ENCODE data around the gene PFKP.
A peak's percentile ranks its signal among the peaks of the same experiment; 100 is the strongest.

PFKP gene

DNA sequence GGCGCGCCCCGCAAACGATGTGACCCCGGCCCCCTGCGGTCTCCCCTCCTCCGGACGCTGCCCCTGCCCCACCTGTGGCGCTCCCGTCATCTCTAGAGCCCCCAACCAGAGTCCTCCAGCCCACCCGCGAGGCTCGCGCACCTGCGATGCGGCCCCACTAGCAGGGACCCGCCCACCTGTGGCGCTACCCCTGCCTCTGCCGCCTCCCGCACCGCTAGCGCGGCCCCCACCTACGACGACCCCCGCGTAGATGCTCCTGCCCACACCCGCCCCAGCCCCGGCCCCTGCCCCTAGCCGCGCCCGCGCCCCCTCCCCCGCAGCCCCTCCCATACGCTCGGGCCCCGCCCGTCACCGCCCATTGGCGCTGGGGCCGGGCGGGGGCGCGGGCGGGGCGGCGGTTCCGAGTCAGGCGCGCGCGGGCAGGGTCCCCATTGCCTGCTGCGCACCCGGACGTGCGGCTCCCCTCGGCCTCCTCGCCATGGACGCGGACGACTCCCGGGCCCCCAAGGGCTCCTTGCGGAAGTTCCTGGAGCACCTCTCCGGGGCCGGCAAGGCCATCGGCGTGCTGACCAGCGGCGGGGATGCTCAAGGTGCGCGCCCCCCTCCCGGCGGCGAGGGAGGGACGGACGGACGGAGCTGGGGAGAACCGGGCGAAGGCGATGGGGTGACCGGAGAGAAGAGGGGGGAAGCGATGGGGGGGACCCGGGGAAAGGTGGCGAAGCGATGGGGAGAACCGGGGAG, at the start of gene PFKP:
PFKP (plus strand) TSS at position 431 of the 741 bp plus-strand sequence; CDS start at position 479, 48 bp downstream.
- DNase-seq (ENCODE audit: low read depth): peak; percentile 24

DNA sequence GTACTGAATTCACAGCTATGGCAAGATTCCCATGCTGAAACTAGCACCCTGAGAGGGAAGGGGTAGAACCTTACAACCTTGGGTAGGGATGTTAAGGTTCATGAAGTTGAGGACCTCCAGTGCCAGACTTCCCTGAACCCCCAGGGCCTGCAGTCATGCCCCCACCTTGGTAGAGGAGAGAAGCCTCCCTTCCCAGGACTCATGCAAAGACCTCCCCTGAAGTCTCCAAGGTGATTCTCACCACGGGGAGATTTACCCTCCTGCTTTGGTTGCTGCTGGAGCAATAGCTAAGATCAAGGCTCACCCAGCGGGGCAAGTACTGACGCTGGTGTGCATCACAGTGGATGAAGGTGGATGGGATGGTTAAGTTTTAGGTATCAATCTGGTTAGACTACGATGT, 49.1 kb upstream of the PFKP start:
- no peak for DNase-seq (ENCODE audit: low read depth)

DNA sequence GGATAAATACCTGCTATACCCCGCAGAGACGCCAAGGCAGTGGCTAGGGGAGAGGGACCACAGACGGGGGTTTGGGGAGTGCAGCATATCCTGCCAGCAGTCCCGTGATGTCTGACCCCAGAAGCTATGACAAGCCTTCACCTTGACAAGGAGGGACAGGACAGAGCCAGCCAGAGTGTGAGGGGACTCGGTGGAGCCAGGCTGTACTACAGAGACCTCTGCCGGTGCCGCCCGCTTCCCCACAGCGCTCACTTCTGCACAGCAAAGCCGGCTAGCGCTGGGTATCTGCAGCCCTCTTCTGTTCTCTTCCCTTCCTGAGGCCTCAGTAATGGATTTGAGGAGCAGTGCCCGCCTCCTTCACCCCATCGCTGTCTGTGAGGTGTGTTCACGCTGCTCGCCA, 47.0 kb upstream of the PFKP start:
- no peak for DNase-seq (ENCODE audit: low read depth)

GRCh38 chr10:3020881-3021280, 46.5 kb upstream of the PFKP start:
- DNase-seq (ENCODE audit: low read depth): no peak

- no peak for DNase-seq (ENCODE audit: low read depth)
Measured at GRCh38 chr10:3022027-3022426, 45.3 kb upstream of the PFKP start.

GRCh38 chr10:3023892-3024291, 43.5 kb upstream of the PFKP start:
- no peak for DNase-seq (ENCODE audit: low read depth)

GRCh38 chr10:3025026-3025683, 42.2 kb upstream of the PFKP start:
- no peak for DNase-seq (ENCODE audit: low read depth)

DNA sequence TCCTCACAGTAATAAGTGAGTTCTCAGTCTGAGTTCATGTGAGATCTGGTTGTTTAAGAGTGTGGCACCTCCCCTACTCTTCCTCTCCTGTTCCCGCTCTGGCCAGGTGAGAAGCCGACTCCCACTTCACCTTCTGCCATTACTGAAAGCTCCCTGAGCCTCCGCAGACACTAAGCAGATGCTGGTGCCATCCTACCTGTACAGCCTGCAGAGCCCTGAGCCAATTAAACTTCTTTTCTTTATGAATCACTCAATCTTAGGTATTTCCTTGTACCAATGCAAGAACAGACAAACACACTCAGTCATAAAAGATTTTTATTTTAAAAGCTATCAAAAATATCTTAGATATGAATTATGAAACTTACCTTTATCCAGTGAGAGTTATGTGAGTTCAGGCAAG, 39.5 kb upstream of the PFKP start:
- DNase-seq (ENCODE audit: low read depth): no peak

GRCh38 chr10:3028441-3028840, 38.9 kb upstream of the PFKP start:
- no peak for DNase-seq (ENCODE audit: low read depth)

GRCh38 chr10:3030765-3031164, 36.6 kb upstream of the PFKP start:
- no peak for DNase-seq (ENCODE audit: low read depth)

- DNase-seq (ENCODE audit: low read depth): no peak
Measured at GRCh38 chr10:3031490-3031889, 35.9 kb upstream of the PFKP start.

DNA sequence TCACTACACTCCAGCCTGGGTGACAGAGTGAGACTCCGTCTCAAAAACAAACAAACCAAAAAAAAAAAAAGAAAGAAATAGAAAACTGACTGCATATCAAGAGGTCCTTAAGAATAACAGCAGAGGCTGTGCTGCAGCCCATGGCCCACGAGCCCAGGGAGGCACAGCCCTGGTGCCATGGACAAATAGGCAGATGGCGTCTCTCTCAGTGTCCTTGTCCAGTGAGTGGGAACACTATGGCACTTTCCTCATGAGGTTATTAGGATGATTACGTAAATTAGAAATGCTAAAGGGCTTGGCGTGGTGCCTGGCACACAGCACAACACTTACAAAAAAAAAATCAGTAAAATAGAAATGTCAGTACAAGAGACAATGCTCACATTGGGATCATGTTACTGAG, 33.4 kb upstream of the PFKP start:
- DNase-seq (ENCODE audit: low read depth): no peak

DNA sequence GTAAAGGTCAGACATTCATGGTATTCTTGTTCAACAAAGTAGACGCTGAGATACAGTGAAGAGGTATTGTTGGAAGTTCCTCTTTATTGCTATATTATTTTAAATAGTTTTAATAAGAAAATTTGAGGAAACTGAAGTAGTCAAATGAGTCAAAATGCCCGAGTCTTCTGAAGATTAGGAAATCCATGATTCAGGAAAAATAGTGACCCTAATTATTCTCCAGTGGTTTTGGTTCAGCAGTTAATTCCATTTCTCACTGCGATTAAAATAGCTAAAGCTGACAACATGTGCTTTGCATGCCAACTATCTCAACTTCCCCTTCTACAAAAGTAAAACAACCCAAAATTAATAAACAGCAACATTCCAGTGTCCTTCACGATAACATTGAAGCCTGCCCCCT, 32.7 kb upstream of the PFKP start:
- no peak for DNase-seq (ENCODE audit: low read depth)

GRCh38 chr10:3036155-3037021, 31.0 kb upstream of the PFKP start:
- DNase-seq (ENCODE audit: low read depth): no peak

- DNase-seq (ENCODE audit: low read depth): no peak
Measured at GRCh38 chr10:3037182-3037581, 30.2 kb upstream of the PFKP start.

GRCh38 chr10:3040069-3040468, 27.3 kb upstream of the PFKP start:
- DNase-seq (ENCODE audit: low read depth): no peak

DNA sequence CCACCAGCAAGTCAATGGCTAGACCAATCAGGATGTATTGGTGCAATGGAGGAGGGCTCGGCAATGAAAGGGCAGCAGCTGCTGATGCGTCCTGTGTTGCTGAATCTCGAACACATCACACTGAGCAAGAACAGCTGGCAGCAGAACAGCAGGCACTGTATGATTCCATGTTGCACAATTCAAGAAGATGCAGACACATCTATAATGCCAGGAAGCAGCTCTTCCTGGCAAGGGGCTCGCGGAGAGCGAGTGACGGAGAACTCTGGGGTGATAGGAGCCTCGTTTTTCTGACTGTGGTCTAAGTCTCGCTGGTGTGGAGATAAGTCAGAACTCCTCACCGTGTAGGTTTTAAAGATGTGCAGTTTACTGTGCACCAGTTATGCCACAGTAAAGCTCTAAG, 24.8 kb upstream of the PFKP start:
- DNase-seq (ENCODE audit: low read depth): no peak

GRCh38 chr10:3043512-3044368, 23.6 kb upstream of the PFKP start:
- DNase-seq (ENCODE audit: low read depth): no peak

DNA sequence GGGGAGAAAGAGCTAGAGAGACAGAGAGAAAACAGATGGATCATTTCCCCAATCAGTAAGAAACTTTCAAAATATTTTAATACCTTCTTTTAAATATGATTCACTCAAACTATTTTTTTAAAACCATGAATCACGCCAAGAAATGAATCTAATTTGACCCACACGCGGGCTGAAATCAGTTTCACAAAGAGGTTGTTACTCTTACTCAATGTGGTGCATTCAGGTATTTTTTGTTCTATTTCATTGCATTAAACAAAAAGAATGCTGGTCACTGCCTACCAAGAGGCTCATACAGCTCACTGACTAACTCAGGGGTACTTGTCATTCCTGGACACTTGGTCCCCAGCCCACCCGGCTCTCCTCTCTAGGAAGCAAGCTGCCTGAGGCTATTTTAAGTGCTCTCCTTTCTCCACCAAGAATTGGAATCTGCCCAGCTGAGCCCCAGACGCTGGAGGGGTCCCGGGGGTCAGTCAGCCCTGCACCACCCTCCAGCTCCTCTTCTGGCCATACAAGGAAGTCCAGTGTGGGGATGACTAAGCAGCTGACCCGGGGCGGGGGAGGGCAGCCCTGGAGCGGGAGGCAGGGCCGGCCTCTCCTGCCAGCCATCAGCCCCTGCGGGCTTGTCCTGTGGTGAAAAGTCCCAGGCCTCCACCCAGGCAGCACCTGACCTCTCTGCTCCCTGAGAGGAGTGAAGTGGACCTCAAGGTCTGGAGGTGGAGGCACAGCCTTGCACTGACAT, 21.7 kb upstream of the PFKP start:
- DNase-seq (ENCODE audit: low read depth): no peak

DNA sequence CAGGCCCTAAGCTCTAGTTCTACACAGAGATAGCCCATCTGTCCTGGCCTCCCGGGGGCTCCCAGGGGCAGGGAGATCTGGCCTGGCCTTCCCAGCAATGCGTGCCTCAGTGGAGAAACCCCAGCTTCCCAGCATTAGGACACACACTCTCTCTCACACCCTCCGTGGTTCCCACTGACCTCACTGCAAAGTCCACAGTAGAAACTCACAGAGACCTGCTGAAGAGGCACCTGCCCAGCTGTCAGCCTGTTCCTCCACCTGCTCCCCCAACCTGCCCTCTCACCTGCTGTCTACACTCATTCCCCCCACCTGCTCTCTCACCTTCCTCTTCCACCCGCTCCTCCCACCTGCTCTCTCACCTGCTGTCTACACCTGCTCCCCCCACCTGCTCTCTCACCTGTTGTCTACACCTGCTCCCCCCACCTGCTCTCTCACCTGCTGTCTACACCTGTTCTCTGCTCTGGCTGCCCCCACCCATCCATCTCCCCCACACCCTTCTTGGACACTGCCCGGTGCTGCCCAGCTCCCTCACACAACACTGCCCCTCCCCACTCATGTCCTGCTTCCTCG, 21.1 kb upstream of the PFKP start:
- no peak for DNase-seq (ENCODE audit: low read depth)

DNA sequence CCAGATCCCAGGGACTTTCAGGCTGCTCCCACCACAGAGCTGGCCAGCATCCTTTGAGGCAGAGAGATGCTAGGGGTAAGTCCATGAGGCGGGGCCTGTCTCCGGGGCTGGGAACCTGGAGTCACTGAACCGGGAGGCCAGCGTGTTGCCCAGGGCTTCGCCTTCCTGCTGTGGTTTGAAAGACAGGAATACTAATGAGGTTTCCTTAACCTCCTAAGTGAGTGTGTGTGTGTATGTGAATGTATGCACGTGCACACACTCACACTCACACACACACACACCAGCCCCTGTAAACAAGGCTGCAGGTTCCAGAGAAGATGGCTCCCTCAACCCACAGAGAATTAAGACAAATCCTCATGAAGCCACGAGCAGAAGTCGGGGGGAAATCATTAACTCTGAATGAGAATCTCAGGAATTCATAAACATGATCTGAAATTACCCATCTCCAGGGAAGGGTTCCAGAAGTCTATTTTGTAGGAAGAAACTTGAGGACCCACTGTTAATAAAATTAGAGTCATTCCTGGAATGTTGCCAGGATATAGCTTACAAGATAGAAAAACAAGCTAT, 20.3 kb upstream of the PFKP start:
- no peak for DNase-seq (ENCODE audit: low read depth)

Data from stimulated activated CD8-positive, alpha-beta memory T cell treated with anti-CD3 and anti-CD28 coated beads, Interleukin-15, amount 100 ng/mL, for 1 hour (primary cell).